Astrocyte (in vitro differentiated cells and primary cell): ENCODE data around the gene ENOX1.

Source experiments
- CTCF ChIP-seq: IDR thresholded peaks from 2 replicates; pipeline ENCODE4 v1.5.1; 2011; ENCODE audit warnings: low read depth, mild to moderate bottlenecking, inconsistent platforms, low read length, moderate library complexity; ENCODE audit not compliant: insufficient read depth
- EZH2 ChIP-seq: IDR thresholded peaks from 2 replicates; pipeline ENCODE4 v1.6.1; 2012; ENCODE audit warnings: mild to moderate bottlenecking, low read length, inconsistent platforms; ENCODE audit not compliant: insufficient read depth

GRCh38 chr13:43354153-43354945 is 432.4 kb downstream of the ENOX1 start:
- TF ChIP-seq CTCF (no peak), EZH2 (no peak)
